Stomach smooth muscle (tissue), 2 donors: ENCODE measurements around the gene SPIN1.

Experiments used
- H3K27ac ChIP-seq: one replicate; pipeline ENCODE4 v1.7.0; 2013; ENCODE audit warnings: mild to moderate bottlenecking, low read length, inconsistent platforms
- H3K27me3 ChIP-seq, 2 donors: one replicate each; pipeline ENCODE4 v1.7.0; 2013; ENCODE audit warnings: low read length in 2 of 2; ENCODE audit not compliant: insufficient read depth in 2 of 2, control insufficient read depth in 1 of 2
- H3K36me3 ChIP-seq, 2 donors: one replicate each; pipeline ENCODE4 v1.7.0; 2013; ENCODE audit warnings: low read length in 2 of 2; ENCODE audit not compliant: control insufficient read depth in 2 of 2, insufficient read depth in 2 of 2
- H3K4me1 ChIP-seq: one replicate; pipeline ENCODE4 v1.7.0; 2013; ENCODE audit warnings: low read length; ENCODE audit not compliant: control insufficient read depth, insufficient read depth
- H3K4me3 ChIP-seq, 2 donors: one replicate each; pipeline ENCODE4 v1.7.0; 2013; ENCODE audit warnings: low read length in 2 of 2
- H3K9ac ChIP-seq, 2 donors: one replicate each; pipeline ENCODE4 v1.7.0; 2013; ENCODE audit warnings: low read length in 2 of 2, mild to moderate bottlenecking in 1 of 2
- H3K9me3 ChIP-seq, 2 donors: one replicate each; pipeline ENCODE4 v1.7.0; 2013; ENCODE audit warnings: low read length in 2 of 2; ENCODE audit not compliant: control insufficient read depth in 2 of 2
- donor health status: healthy.
- donor health status: Pancreatic carcinoma.

The SPIN1 gene

DNA sequence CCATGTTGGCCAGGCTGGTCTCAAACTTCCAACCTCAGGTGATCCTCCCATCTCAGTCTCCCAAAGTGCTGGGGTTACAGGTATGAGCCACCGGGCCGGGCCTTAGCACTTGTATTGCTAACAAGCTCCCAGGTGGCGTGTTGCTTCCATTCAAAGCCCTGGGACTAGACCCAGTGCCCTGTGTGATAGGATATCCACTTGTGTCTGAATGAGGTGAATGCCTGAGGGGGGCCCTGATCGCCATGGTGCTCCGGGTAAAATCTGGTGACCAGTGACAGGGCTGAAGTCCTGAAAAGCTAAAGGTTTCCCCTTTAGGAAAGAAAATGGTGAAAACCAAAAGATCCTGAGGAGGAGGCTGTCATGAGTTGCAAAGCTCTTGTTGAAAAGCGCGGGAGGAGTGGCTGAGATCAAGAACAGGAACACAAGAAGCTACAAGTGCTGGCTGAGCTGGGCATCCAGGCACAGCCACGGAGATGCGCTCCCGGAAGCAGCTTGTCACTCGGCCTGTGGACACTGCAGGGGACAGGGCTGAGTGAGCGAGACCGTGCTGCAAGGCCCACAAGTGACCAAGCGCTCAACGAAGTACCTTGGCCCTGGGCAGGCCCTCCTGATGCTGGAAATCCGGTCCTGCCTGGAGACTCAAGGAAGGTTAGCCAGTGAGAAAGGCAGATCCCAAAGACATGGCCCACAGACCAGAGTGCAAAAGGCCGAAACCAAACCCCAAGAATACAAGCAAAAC is 106.9 kb downstream of the SPIN1 start:
- Histone ChIP-seq H3K9ac (no peak overlapping the region), H3K36me3 (no peaks in the 10 kb centered on the region), H3K27ac (no peak overlapping the region), H3K4me1 (no peaks in the 10 kb centered on the region), H3K9me3 (no peaks in the 10 kb centered on the region), H3K4me3 (no peak overlapping the region), H3K27me3 (no peaks in the 10 kb centered on the region)

DNA sequence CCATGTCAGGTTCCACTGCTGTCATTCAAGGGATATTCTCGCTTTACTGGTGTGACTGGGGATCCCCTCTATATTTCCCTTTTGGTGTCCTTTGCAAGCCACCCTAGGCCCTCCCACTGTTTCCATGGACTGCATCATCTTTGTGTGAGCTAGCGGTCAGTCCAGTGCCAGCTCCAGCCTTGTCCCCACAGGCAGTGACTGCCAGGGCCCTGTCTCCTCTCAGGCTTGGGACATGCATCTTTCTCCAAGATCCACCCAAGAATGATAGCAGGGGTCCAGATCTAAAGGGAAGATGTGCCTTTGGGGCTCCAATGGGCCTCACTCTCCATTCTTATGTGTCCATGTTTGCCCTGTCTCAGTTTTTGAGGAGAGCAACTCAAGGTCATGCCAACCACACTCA is 109.0 kb downstream of the SPIN1 start:
- H3K36me3 ChIP-seq: no peaks in the 10 kb centered on the region

DNA sequence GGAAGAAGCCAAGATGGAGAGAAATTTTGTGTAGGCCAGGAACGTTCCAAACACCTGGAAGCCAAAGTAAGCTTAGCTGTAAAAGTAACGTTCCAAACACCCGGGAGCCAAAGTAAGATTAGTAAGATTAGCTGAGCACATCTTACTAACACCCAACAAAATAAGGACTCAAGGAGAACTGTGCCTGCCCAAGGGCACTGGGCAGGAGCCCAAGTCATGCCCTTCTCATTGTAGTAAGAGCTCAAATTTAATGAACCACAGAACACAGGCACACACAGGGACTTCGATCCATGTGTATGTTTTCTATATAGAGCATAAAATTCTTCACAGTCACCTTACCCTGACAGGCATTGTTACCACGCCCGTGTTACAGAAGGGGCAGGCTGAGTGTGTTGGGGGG is 110.6 kb downstream of the SPIN1 start:
- no peaks in the 10 kb centered on the region for H3K4me1 ChIP-seq
- no peak overlapping the region for H3K9ac ChIP-seq
- H3K36me3 ChIP-seq: no peaks in the 10 kb centered on the region
- H3K4me3 ChIP-seq: no peak overlapping the region
- no peak overlapping the region for H3K27ac ChIP-seq
- H3K9me3 ChIP-seq: no peaks in the 10 kb centered on the region
- no peaks in the 10 kb centered on the region for H3K27me3 ChIP-seq

More for the DNA sequence above, 109.0 kb downstream of the SPIN1 start:
- Histone ChIP-seq H3K9me3 (no peaks in the 10 kb centered on the region), H3K4me3 (no peak overlapping the region), H3K4me1 (no peaks in the 10 kb centered on the region), H3K9ac (no peak overlapping the region), H3K27me3 (no peaks in the 10 kb centered on the region), H3K27ac (no peak overlapping the region)

DNA sequence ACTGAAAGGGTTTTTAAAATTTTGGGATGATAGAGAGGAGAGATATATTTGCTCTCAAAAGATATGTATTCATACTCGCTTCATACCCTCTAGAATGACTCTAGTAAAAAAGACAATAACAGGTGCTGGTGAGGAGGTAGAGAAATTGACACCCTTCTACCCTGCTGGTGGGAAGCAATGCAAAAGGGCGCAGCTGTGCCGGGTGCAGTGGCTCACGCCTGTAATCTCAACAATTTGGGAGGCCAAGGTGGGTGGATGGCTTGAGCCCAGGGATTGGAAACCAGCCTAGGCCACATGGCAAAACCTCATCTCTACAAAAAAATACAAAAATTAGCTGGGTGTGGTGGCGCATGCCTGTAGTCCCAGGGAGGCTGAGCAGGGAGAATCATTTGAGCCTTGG is 112.8 kb downstream of the SPIN1 start:
- H3K9me3 ChIP-seq: no peaks in the 10 kb centered on the region
- H3K4me1 ChIP-seq: no peaks in the 10 kb centered on the region
- no peak overlapping the region for H3K27ac ChIP-seq
- H3K4me3 ChIP-seq: no peak overlapping the region
- H3K9ac ChIP-seq: no peak overlapping the region
- H3K27me3 ChIP-seq: no peaks in the 10 kb centered on the region
- no peaks in the 10 kb centered on the region for H3K36me3 ChIP-seq

DNA sequence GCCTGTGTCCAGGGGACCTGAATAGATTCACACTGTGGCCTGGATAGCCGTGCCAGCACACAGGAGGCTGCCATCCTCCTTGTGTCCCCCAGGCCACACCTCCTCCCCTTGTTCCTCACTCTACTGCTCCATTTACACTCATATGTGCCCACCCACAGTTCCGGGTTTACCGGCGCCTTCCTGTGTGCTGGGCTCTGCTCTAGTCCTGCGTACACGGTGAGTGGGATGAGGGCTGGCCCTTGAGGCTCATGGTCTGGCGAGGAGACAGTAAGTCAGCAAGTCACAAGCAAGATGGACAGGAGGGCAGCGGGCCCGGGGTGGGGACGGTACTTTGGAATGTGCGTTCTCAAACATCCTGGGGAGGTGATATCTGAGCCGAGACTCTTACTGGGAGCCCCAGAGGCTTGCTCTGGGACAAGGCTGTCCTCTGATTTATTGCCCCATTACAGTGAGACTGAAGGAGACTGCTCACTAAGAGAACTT is 114.3 kb downstream of the SPIN1 start:
- Histone ChIP-seq H3K27me3 (no peaks in the 10 kb centered on the region), H3K9me3 (no peaks in the 10 kb centered on the region), H3K27ac (no peak overlapping the region), H3K9ac (no peak overlapping the region), H3K4me1 (no peaks in the 10 kb centered on the region), H3K36me3 (no peaks in the 10 kb centered on the region), H3K4me3 (no peak overlapping the region)

DNA sequence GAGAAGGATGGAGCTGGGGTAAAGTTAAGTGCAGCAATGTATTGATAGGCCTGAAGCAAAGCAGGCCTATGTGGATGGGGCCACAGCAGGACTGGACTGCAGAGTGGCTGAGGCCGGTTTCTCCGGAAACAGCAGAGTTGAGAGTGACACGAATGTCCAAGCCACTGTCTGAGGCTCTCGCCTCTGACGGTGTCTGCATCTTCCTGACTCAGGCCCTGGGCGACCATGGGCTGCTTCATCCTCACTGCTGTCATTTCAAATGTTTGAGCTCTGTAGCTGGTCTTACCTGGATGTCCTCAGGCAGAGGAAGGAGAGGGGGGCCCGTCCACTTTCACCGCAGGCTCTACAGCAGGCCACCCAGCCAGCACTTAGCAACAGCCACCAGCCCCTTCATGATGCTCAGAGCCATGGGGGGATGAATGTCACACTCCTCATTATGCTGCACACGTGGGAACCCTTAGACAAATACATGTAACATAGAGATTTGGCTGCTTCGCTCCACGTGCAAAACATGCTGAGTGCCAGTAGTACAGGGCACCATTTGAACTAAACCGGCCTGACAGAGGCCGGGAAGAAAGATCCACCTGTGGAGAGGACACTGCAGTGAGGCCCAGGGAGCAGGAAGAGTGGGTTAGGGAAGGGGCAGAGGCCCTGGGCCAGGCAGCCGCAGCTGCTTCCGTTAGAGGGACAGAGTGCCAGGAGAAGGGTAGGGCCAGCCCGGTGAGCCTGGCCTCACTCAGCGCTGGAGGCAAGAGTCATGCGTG is 115.0 kb downstream of the SPIN1 start:
- Histone ChIP-seq H3K9me3 (no peaks in the 10 kb centered on the region), H3K4me1 (no peaks in the 10 kb centered on the region), H3K27ac (no peak overlapping the region), H3K9ac (no peak overlapping the region), H3K4me3 (no peak overlapping the region), H3K27me3 (no peaks in the 10 kb centered on the region), H3K36me3 (no peaks in the 10 kb centered on the region)

DNA sequence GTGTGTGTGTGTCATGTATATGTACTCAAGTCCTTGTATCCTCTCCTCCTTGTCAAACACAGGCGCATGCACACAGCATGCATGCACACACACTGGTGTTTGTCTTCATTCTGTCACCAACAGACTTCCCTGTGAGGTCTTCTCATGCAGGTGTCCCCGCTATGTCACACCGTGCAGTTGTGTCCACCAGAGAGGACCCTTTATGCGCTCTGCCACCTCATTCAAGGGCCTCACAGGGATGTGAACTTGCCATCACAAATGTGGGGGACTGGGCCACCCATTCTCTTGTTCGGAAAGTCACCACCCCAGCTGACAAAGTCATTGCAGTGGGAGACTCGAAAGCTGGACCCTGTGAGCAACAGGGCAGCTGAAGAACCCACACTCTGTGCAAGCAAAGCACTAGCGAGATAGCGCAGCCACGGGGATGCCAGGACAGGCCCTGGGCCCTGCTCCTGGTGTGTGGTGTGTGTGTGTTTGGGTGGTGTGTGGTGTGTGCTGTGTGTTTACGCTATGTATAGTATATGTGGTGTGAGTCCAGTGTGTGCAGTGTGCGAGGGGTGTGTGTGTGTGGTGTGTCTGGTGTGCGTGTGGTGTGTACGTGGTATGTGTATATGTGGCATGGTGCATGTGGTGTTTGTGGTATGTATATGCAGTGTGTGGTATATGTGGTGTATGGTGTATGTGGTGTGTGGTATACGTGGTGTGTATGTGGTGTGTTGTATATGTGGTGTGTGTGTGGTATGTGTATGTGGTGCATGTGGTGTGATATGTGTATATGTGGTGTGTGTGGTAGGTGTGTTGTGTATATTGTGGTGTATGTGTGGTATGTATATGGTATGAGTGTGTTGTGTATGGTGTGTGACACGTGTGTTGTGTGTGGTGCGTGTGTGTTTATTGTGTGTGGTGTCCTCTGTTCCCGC is 115.9 kb downstream of the SPIN1 start:
- Histone ChIP-seq H3K9ac (no peak overlapping the region), H3K9me3 (peaks cover 0 to 3% of the 10 kb centered on the region in 2 donors), H3K4me1 (no peaks in the 10 kb centered on the region), H3K27me3 (no peaks in the 10 kb centered on the region), H3K27ac (no peak overlapping the region), H3K4me3 (no peak overlapping the region), H3K36me3 (no peaks in the 10 kb centered on the region)

DNA sequence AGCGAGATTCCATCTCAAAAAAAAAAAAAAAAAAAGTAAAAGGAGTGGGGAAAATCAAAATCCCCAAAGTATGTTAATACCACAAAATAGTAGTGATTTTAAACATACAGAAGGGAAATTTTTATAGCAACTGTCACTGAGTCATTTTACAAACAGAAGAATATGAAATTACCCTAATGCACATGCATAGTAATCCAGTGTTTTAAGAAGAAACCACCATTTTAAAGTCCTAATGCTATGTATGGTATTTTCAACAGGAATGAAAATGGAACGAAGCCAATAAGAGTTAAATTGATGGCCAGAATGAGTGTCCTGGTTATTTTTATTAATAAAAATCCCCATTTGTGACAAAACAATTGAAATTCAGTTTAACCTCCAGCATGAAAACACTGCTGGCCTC is 120.1 kb downstream of the SPIN1 start:
- peaks cover 0 to 2% of the 10 kb centered on the region in 2 donors for H3K27me3 ChIP-seq
- no peak overlapping the region for H3K27ac ChIP-seq
- peaks cover 0 to 3% of the 10 kb centered on the region in 2 donors for H3K9me3 ChIP-seq
- H3K4me3 ChIP-seq: no peak overlapping the region
- H3K4me1 ChIP-seq: no peaks in the 10 kb centered on the region
- H3K36me3 ChIP-seq: no peaks in the 10 kb centered on the region
- H3K9ac ChIP-seq: no peak overlapping the region

DNA sequence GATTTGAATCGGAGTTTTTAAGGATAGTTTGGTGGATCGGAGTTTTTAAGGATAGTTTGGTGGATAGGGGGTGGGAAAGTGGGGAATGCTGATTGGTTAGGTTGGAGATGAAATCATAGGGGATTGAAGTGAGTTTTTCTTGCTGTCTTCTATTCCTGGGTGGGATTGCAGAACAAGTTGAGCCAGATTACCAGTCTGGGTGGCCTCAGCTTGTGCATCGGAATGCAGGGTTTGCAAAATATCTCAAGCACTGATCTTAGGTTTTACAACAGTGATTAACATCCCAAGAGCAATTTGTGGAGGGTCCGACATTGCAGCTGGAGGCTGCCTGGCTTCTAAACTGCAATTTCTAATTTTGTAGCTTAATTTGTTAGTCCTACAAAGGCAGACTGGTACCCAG is 123.7 kb downstream of the SPIN1 start:
- Histone ChIP-seq H3K36me3 (no peaks in the 10 kb centered on the region), H3K27me3 (peaks cover 0 to 2% of the 10 kb centered on the region in 2 donors), H3K4me1 (no peaks in the 10 kb centered on the region), H3K27ac (no peak overlapping the region), H3K9ac (no peak overlapping the region), H3K9me3 (peaks cover 0 to 3% of the 10 kb centered on the region in 2 donors), H3K4me3 (no peak overlapping the region)

DNA sequence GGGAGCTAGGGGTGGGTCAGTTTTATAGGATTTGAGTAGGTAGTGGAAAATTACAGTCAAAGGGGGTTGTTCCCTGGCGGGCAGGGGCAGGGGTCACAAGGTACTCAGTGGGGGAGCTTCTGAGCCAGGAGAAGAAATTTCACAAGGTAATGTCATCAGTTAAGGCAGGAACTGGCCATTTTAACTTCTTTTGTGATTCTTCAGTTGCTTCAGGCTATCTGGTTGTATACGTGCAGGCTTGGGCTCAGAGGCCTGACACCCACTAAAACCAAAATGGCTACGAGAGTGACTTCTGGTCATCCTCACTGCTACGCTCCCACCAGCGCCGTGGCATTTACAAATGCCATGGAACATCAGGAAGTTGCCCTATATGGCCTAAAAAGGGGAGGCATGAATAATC is 126.0 kb downstream of the SPIN1 start:
- no peaks in the 10 kb centered on the region for H3K36me3 ChIP-seq
- H3K4me3 ChIP-seq: no peak overlapping the region
- H3K9me3 ChIP-seq: no peaks in the 10 kb centered on the region
- H3K9ac ChIP-seq: no peak overlapping the region
- peaks cover 0 to 2% of the 10 kb centered on the region in 2 donors for H3K27me3 ChIP-seq
- no peaks in the 10 kb centered on the region for H3K4me1 ChIP-seq
- H3K27ac ChIP-seq: no peak overlapping the region
